ENCODE results near the gene PLA1A.

Gene PLA1A

GRCh38 chr3:119571230-119571629 is 26.5 kb upstream of the PLA1A start:
- H3K9ac ChIP-seq (ENCODE audit: low read length), result no peak overlapping the region
- H3K36me3 ChIP-seq (ENCODE audit: insufficient read depth, low read length), result no peaks in the 10 kb centered on the region
- no peak overlapping the region for H3K4me2 ChIP-seq (ENCODE audit: low read length)
- no peaks in the 10 kb centered on the region for H3K9me3 ChIP-seq (ENCODE audit: low read length)
- H3K4me3 ChIP-seq (ENCODE audit: low read depth, low read length, poor library complexity, severe bottlenecking), result no peak overlapping the region
- H3K79me2 ChIP-seq (ENCODE audit: insufficient read depth, low read length), result no peaks in the 10 kb centered on the region
- no peaks in the 10 kb centered on the region for H3F3A ChIP-seq (ENCODE audit: insufficient read depth, low read length)
- no peaks in the 10 kb centered on the region for H4K20me1 ChIP-seq (ENCODE audit: insufficient read depth, low read length)
- H3K4me1 ChIP-seq (ENCODE audit: insufficient read depth, low read length, severe bottlenecking), result no peaks in the 10 kb centered on the region
- no peak overlapping the region for H2AFZ ChIP-seq (ENCODE audit: low read length)
- TF ChIP-seq EZH2 (IDR thresholded peaks at IDR 0.05; ENCODE audit: borderline replicate concordance, low read length), result no peak
- TF ChIP-seq, protein P1, sequence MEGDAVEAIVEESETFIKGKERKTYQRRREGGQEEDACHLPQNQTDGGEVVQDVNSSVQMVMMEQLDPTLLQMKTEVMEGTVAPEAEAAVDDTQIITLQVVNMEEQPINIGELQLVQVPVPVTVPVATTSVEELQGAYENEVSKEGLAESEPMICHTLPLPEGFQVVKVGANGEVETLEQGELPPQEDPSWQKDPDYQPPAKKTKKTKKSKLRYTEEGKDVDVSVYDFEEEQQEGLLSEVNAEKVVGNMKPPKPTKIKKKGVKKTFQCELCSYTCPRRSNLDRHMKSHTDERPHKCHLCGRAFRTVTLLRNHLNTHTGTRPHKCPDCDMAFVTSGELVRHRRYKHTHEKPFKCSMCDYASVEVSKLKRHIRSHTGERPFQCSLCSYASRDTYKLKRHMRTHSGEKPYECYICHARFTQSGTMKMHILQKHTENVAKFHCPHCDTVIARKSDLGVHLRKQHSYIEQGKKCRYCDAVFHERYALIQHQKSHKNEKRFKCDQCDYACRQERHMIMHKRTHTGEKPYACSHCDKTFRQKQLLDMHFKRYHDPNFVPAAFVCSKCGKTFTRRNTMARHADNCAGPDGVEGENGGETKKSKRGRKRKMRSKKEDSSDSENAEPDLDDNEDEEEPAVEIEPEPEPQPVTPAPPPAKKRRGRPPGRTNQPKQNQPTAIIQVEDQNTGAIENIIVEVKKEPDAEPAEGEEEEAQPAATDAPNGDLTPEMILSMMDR (IDR thresholded peaks at IDR 0.05; ENCODE audit: low read length), result no peak
- H3K27me3 ChIP-seq (ENCODE audit: insufficient read depth, low read length), result no peaks in the 10 kb centered on the region
- no peaks in the 10 kb centered on the region for H3K9me2 ChIP-seq (ENCODE audit: low read depth, low read length)
- no peak overlapping the region for H3K27ac ChIP-seq (ENCODE audit: low read depth, low read length, poor library complexity, severe bottlenecking)

DNA sequence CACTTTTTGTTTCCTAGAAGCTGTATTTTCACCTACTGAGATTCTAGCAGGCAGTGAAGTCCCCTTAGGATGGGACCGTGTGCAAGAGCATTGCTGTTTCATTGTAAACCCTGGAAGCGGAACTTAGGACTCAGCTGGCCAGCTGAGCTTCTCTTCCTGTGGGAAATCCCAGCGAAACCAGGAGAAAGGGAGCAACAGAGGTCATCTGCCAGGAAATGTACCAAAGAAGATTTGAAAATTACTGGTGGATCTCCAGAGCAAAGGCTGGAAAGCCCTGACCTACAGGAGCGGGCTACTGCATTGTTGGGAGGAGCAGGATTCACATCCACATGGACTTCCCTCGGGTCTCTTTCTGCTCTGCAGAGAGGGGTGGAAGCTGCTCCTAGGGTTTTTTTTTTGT is 26.0 kb upstream of the PLA1A start:
- H3K27me3 ChIP-seq (ENCODE audit: insufficient read depth, low read length), result no peaks in the 10 kb centered on the region
- TF ChIP-seq EZH2 (IDR thresholded peaks at IDR 0.05; ENCODE audit: borderline replicate concordance, low read length), result no peak
- TF ChIP-seq, protein P1 (IDR thresholded peaks at IDR 0.05; ENCODE audit: low read length), result no peak
- no peaks in the 10 kb centered on the region for H3K79me2 ChIP-seq (ENCODE audit: insufficient read depth, low read length)
- H3K9me2 ChIP-seq (ENCODE audit: low read depth, low read length), result no peaks in the 10 kb centered on the region
- H3K4me2 ChIP-seq (ENCODE audit: low read length), result no peak overlapping the region
- no peak overlapping the region for H2AFZ ChIP-seq (ENCODE audit: low read length)
- no peaks in the 10 kb centered on the region for H3K36me3 ChIP-seq (ENCODE audit: insufficient read depth, low read length)
- H3K9me3 ChIP-seq (ENCODE audit: low read length), result no peaks in the 10 kb centered on the region
- no peak overlapping the region for H3K4me3 ChIP-seq (ENCODE audit: low read depth, low read length, poor library complexity, severe bottlenecking)
- no peaks in the 10 kb centered on the region for H3K4me1 ChIP-seq (ENCODE audit: insufficient read depth, low read length, severe bottlenecking)
- H3K9ac ChIP-seq (ENCODE audit: low read length), result no peak overlapping the region
- H3K27ac ChIP-seq (ENCODE audit: low read depth, low read length, poor library complexity, severe bottlenecking), result no peak overlapping the region
- no peaks in the 10 kb centered on the region for H4K20me1 ChIP-seq (ENCODE audit: insufficient read depth, low read length)
- H3F3A ChIP-seq (ENCODE audit: insufficient read depth, low read length), result no peaks in the 10 kb centered on the region

DNA sequence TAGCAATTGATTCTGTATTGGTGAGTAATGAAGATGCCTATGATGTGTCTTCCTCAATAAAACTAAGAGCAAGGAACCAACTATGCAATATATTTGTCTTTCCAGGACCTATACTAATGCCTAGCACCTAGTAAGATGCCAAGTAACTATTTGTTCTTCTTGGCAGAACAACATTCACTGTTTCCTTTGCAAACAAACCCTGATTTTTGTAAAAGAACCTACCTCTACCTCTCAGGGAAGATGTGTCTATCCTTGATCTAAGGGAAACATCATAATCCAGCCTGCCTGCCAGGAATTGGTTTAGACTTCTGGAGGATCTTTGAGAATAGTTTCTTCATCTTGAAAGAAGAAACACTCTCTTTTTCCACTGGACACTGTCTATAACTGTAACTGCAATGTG is 22.2 kb upstream of the PLA1A start:
- Histone ChIP-seq H4K20me1 (ENCODE audit: insufficient read depth, low read length) (no peaks in the 10 kb centered on the region), H3K27ac (ENCODE audit: low read depth, low read length, poor library complexity, severe bottlenecking) (no peak overlapping the region), H3K27me3 (ENCODE audit: insufficient read depth, low read length) (no peaks in the 10 kb centered on the region), H3K9me2 (ENCODE audit: low read depth, low read length) (no peaks in the 10 kb centered on the region), H3K36me3 (ENCODE audit: insufficient read depth, low read length) (no peaks in the 10 kb centered on the region), H3F3A (ENCODE audit: insufficient read depth, low read length) (no peaks in the 10 kb centered on the region), H3K4me3 (ENCODE audit: low read depth, low read length, poor library complexity, severe bottlenecking) (no peak overlapping the region), H3K4me1 (ENCODE audit: insufficient read depth, low read length, severe bottlenecking) (peaks cover 15% of the 10 kb centered on the region), H2AFZ (ENCODE audit: low read length) (no peak overlapping the region), H3K4me2 (ENCODE audit: low read length) (no peak overlapping the region), H3K9me3 (ENCODE audit: low read length) (no peaks in the 10 kb centered on the region), H3K79me2 (ENCODE audit: insufficient read depth, low read length) (no peaks in the 10 kb centered on the region), H3K9ac (ENCODE audit: low read length) (no peak overlapping the region)
- TF ChIP-seq EZH2 (IDR thresholded peaks at IDR 0.05; ENCODE audit: borderline replicate concordance, low read length), result no peak
- TF ChIP-seq, protein P1 (IDR thresholded peaks at IDR 0.05; ENCODE audit: low read length), result no peak
